Measurements from ENCODE around the gene RNGTT.

DNA sequence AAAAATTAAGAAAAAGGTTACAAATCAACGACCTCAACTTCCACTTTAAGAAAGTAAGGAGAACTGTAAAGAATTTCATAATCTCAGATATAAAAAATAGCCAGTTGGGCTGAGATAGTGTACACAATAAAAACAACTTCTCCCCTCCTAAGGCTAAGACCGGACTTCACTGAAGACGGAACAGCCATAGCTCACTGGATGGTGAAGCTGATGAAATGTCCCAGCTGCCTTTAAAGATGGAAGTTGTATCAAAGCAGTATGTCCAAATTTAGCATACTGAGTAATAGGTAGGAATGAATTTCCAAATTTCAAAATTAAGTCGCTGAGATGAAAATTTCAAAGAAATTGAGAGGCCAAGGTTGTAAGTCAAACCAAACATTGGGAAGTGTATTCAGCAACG is 153.3 kb downstream of the RNGTT start:
- no peak for TF ChIP-seq TAF1 (IDR thresholded peaks at IDR 0.05; ENCODE audit: low read depth, low read length)
- TF ChIP-seq POLR2A (IDR thresholded peaks at IDR 0.05; ENCODE audit: low read depth, low read length), result no peak
- no peak for TF ChIP-seq POLR2AphosphoS5 (IDR thresholded peaks at IDR 0.05; ENCODE audit: low read depth, low read length)
- no peak for TF ChIP-seq PAX5 (IDR thresholded peaks at IDR 0.05; ENCODE audit: insufficient read depth, low read length, severe bottlenecking)
- TF ChIP-seq SPI1 (IDR thresholded peaks at IDR 0.05; ENCODE audit: low read depth, low read length), result no peak
- TF ChIP-seq POU2F2 (IDR thresholded peaks at IDR 0.05; ENCODE audit: low read depth, low read length), result no peak

All from GM12891 (cell line).